Parathyroid adenoma (tissue), 2 donors: ENCODE data around the gene PLET1.

Source experiments
- H2AFZ ChIP-seq: fragments of 300-600 bp; sonication (generic); one replicate; pipeline ENCODE4 v1.7.0; 2017; ENCODE audit warnings: antibody characterized with exemption, mild to moderate bottlenecking
- H3K27ac ChIP-seq: fragments of 300-600 bp; sonication (generic); one replicate; pipeline ENCODE4 v1.7.0; 2017
- H3K27me3 ChIP-seq: fragments of 300-600 bp; sonication (generic); one replicate; pipeline ENCODE4 v1.7.0; 2017; ENCODE audit warnings: low read length; ENCODE audit not compliant: control insufficient read depth, insufficient read depth
- H3K36me3 ChIP-seq: fragments of 300-600 bp; sonication (generic); one replicate; pipeline ENCODE4 v1.7.0; 2017; ENCODE audit warnings: low read length; ENCODE audit not compliant: control insufficient read depth, insufficient read depth
- H3K4me1 ChIP-seq: fragments of 300-600 bp; sonication (generic); one replicate; pipeline ENCODE4 v1.7.0; 2017; ENCODE audit warnings: control low read depth
- H3K4me2 ChIP-seq: fragments of 300-600 bp; sonication (generic); one replicate; pipeline ENCODE4 v1.7.0; 2017; ENCODE audit warnings: low read length
- H3K4me3 ChIP-seq: fragments of 300-600 bp; sonication (generic); one replicate; pipeline ENCODE4 v1.7.0; 2017; ENCODE audit warnings: low read depth, low read length
- H3K79me2 ChIP-seq: fragments of 300-600 bp; sonication (generic); one replicate; pipeline ENCODE4 v1.7.0; 2017; ENCODE audit warnings: control low read depth
- H3K9ac ChIP-seq: fragments of 300-600 bp; sonication (generic); one replicate; pipeline ENCODE4 v1.7.0; 2017; ENCODE audit warnings: mild to moderate bottlenecking
- H3K9me3 ChIP-seq: fragments of 300-600 bp; sonication (generic); one replicate; pipeline ENCODE4 v1.7.0; 2017; ENCODE audit warnings: low read length; ENCODE audit not compliant: control insufficient read depth
- TF ChIP-seq, protein P1 (sequence below): fragments of 300-600 bp; sonication (generic); IDR thresholded peaks from one replicate; pipeline ENCODE4 v1.7.0; 2017; ENCODE audit warnings: antibody characterized with exemption, mild to moderate bottlenecking
- donor health status: primary hyperparathyroidism.

The PLET1 gene

DNA sequence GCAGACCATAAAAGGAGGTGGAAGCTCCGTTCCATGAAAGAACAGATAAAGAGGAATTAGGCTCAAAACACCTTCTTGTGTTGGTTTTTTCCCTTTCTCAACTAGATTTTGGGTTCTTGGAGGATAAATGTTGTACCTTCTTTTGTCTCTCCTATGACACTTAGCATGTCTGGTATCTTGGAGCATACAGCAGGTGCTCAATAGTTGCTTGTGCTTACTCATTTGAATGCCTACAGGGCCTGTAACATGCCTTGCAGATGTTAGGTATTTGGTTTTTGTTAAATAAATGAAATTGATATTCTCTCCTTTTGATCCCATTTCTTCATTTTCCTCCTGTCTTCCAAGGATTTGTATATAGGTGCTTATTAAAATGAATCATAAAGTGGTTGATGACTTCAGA is 16.4 kb upstream of the PLET1 start:
- Histone ChIP-seq H3K27me3 (no peaks in the 10 kb centered on the region), H3K79me2 (no peaks in the 10 kb centered on the region), H3K4me2 (no peak overlapping the region), H2AFZ (no peak overlapping the region), H3K4me3 (no peak overlapping the region), H3K36me3 (no peaks in the 10 kb centered on the region), H3K4me1 (no peaks in the 10 kb centered on the region), H3K9ac (no peak overlapping the region), H3K9me3 (no peaks in the 10 kb centered on the region), H3K27ac (no peak overlapping the region)
- TF ChIP-seq, protein P1, sequence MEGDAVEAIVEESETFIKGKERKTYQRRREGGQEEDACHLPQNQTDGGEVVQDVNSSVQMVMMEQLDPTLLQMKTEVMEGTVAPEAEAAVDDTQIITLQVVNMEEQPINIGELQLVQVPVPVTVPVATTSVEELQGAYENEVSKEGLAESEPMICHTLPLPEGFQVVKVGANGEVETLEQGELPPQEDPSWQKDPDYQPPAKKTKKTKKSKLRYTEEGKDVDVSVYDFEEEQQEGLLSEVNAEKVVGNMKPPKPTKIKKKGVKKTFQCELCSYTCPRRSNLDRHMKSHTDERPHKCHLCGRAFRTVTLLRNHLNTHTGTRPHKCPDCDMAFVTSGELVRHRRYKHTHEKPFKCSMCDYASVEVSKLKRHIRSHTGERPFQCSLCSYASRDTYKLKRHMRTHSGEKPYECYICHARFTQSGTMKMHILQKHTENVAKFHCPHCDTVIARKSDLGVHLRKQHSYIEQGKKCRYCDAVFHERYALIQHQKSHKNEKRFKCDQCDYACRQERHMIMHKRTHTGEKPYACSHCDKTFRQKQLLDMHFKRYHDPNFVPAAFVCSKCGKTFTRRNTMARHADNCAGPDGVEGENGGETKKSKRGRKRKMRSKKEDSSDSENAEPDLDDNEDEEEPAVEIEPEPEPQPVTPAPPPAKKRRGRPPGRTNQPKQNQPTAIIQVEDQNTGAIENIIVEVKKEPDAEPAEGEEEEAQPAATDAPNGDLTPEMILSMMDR: no peak

DNA sequence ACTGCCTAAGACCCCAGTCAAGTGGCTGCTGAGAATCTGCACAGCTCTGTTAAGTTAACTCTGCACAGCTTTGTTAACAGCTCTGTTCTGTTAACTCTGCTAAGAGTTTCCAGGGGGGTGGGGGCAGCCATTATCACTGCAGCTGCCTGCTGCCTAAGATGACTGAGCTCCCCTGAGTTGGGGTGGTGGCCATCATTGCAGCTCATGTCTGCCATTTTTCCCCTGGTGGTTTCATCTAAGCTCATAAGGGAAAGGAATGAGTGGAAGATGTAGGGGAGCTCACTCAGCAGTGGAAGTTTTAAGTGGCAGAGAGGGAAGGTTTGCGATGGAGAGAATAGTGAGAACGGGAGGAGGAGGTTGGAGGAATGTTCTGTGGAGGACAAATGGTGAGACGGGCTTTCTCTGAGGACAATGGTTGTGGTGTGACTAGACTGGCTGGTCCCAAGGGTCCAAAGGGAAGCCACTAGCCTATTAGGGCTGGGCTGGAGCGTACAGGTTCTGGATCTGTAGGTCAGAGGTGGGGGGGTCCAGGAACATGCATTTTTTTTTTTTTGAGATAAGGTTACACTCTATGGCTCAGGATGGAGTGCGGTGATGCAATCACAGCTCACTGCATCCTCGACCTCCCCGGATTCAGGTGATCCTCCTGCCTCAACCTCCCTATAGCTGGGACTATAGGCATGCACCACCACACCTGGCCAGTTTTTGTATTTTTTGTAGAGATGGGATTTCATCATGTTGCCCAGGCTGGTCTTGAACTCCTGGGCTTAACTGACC is 13.5 kb upstream of the PLET1 start:
- no peaks in the 10 kb centered on the region for H3K9me3 ChIP-seq
- no peaks in the 10 kb centered on the region for H3K27me3 ChIP-seq
- TF ChIP-seq, protein P1: no peak
- H3K9ac ChIP-seq: no peak overlapping the region
- H3K79me2 ChIP-seq: no peaks in the 10 kb centered on the region
- no peaks in the 10 kb centered on the region for H3K4me1 ChIP-seq
- H3K36me3 ChIP-seq: no peaks in the 10 kb centered on the region
- no peak overlapping the region for H3K27ac ChIP-seq
- no peak overlapping the region for H3K4me3 ChIP-seq
- no peak overlapping the region for H2AFZ ChIP-seq
- no peak overlapping the region for H3K4me2 ChIP-seq

DNA sequence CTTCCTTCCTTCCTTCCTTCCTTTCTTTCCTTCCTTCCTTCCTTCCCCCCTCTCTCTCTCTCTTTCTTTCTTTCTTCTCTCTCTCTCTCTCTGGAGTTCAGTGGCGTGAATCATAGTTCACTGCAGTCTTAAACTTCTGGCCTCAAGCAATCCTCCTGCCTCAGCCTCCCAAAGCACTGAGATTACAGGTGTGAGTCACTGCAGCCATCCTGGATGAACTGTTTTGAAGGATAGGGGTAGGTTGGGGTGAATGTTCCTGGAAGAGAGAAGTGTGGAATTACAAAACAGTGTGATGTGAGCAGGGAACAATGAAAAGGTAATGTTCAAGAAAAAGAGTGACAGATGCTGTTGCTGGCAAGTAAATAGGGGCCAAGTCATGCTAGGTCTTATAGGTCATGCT is 12.4 kb upstream of the PLET1 start:
- Histone ChIP-seq H3K36me3 (no peaks in the 10 kb centered on the region), H3K79me2 (no peaks in the 10 kb centered on the region), H3K27ac (no peak overlapping the region), H3K9ac (no peak overlapping the region), H2AFZ (no peak overlapping the region), H3K4me2 (no peak overlapping the region), H3K27me3 (no peaks in the 10 kb centered on the region), H3K9me3 (no peaks in the 10 kb centered on the region), H3K4me1 (no peaks in the 10 kb centered on the region), H3K4me3 (no peak overlapping the region)
- TF ChIP-seq, protein P1: no peak

DNA sequence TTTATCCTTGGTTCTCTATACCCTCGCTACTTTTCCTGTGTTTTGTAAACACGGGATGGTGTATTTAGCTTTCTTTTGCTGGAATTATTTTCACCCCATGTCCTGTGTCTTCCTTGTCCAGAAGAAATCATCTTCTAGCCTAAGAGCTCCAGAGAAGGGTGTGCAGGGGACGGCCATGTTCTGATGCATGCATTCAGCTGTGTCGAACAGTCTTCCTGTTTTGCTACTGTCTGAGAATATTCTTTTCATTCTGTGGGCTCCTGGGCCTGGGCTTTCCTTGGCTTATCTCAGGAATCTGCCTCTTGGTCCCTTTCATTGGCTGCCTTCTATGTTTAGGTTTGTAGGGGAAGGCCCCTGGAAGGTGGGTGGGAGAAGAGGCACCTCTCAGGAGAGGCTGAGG is 10.6 kb upstream of the PLET1 start:
- H3K9ac ChIP-seq: no peak overlapping the region
- no peak overlapping the region for H3K27ac ChIP-seq
- H3K4me3 ChIP-seq: no peak overlapping the region
- H3K36me3 ChIP-seq: no peaks in the 10 kb centered on the region
- TF ChIP-seq, protein P1: no peak
- H3K79me2 ChIP-seq: no peaks in the 10 kb centered on the region
- H3K9me3 ChIP-seq: no peaks in the 10 kb centered on the region
- H3K27me3 ChIP-seq: no peaks in the 10 kb centered on the region
- H3K4me2 ChIP-seq: no peak overlapping the region
- H3K4me1 ChIP-seq: no peaks in the 10 kb centered on the region
- H2AFZ ChIP-seq: no peak overlapping the region

DNA sequence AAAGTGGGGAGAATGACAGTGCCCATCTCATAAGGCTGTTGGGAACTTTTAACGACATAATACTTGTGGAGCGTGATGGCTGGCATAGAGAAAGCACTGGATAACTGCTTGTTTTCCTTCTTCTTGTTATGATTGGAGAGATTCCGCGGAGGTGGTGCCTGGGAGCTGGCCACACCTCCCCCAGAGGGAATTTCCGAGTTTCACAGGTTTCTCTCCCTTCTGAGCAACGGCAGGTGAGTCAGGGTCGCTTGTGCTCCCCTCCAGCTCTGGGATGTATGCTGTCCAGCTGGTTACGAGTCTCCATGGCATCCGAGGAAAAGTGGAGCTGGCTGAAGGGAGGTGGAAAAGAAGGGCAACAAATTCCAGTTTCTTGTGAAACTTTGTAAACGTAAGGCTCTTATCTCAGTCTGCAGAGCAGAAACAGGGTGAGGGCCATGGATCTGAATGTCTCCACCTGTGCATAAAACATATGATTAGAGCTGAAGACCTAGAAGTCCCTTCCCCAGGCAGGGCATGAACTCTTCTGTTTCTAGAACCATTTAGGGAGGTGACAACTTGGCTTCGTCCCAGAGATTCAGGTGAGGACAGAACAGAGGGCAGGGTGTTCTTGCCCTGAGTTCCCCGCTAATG is 10.0 kb upstream of the PLET1 start:
- Histone ChIP-seq H3K36me3 (no peaks in the 10 kb centered on the region), H3K27ac (no peak overlapping the region), H3K4me1 (no peaks in the 10 kb centered on the region), H2AFZ (no peak overlapping the region), H3K4me3 (no peak overlapping the region), H3K27me3 (no peaks in the 10 kb centered on the region), H3K9me3 (no peaks in the 10 kb centered on the region), H3K4me2 (no peak overlapping the region), H3K9ac (no peak overlapping the region), H3K79me2 (no peaks in the 10 kb centered on the region)
- TF ChIP-seq, protein P1: no peak
